IPS DF 6.9 (cell line): ENCODE measurements around the gene RBM47.
"Not testable (repeated sequence)": the region's sequence is repeated elsewhere in the genome, so short reads cannot be mapped to it uniquely, and the experiment has no call there.

Source experiments
- DNase-seq: peaks from one replicate; pipeline ENCODE4 v3.0.0-alpha.2; 2013; ENCODE audit warnings: low read depth, low spot score
- H3K27ac ChIP-seq: one replicate; pipeline ENCODE4 v1.5.1; 2013; ENCODE audit warnings: low read length, control low read depth
- H3K27me3 ChIP-seq: 2 replicates; pipeline ENCODE4 v1.6.1; 2013; ENCODE audit warnings: mild to moderate bottlenecking, low read length; ENCODE audit not compliant: control insufficient read depth, insufficient read depth
- H3K36me3 ChIP-seq: 2 replicates; pipeline ENCODE4 v1.6.1; 2013; ENCODE audit warnings: low read length; ENCODE audit not compliant: control insufficient read depth, insufficient read depth
- H3K4me1 ChIP-seq: 2 replicates; pipeline ENCODE4 v1.6.1; 2013; ENCODE audit warnings: low read length; ENCODE audit not compliant: control insufficient read depth, insufficient read depth
- H3K4me3 ChIP-seq: 2 replicates; pipeline ENCODE4 v1.5.1; 2013; ENCODE audit warnings: mild to moderate bottlenecking, low read length
- H3K9me3 ChIP-seq: 2 replicates; pipeline ENCODE4 v1.6.1; 2013; ENCODE audit warnings: low read length, inconsistent platforms; ENCODE audit not compliant: control insufficient read depth, insufficient read depth
- WGBS: extraction: QIAGEN DNeasy Blood & Tissue Kit; methylation state at CpG from one replicate; pipeline ENCODE4 v1.1.7; 2013; ENCODE audit warnings: mixed read lengths, missing lambda C conversion rate; ENCODE audit not compliant: insufficient read length, insufficient coverage; 5-methylcytosine and 5-hydroxymethylcytosine counted together

Gene RBM47

GRCh38 chr4:40455340-40455902, 174.2 kb downstream of the RBM47 start:
- no peak overlapping the region for H3K27ac ChIP-seq
- H3K9me3 ChIP-seq: no peaks in the 10 kb centered on the region
- no peak for DNase-seq
- no CpG with 5 or more reads among the region's 5 CpGs for WGBS
- H3K27me3 ChIP-seq: no peaks in the 10 kb centered on the region
- no peak overlapping the region for H3K4me3 ChIP-seq
- no peaks in the 10 kb centered on the region for H3K36me3 ChIP-seq
- H3K4me1 ChIP-seq: 0 out of 2 replicates have a peak, but pooled peaks cover 1% of the 10 kb centered on the region

- WGBS: no CpG with 5 or more reads among the region's 2 CpGs
- Histone ChIP-seq H3K4me1 (0 out of 2 replicates have a peak, but pooled peaks cover 1% of the 10 kb centered on the region), H3K27me3 (no peaks in the 10 kb centered on the region), H3K36me3 (no peaks in the 10 kb centered on the region), H3K4me3 (no peak overlapping the region), H3K27ac (no peak overlapping the region), H3K9me3 (no peaks in the 10 kb centered on the region)
- DNase-seq: no peak
Observed at GRCh38 chr4:40454816-40455215, 174.8 kb downstream of the RBM47 start.

DNA sequence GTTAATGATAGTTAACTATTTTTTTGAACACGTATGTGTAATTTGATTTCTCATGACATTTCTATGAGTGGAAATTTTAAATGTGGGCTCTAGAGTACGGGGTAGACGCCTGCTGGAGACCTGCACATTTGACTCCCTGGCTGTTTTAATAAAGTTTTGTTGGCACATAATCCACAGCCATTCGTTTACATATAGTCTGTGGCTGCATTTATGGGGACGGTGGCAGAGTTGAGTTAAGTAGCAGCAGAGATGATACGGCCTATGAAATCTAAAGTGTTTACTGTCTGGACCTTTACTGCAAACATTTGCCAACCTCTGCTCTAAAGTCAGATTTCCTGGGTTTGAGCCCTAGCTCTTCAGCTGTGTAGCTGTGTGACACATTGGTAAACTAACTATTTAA, 175.8 kb downstream of the RBM47 start:
- no peak for DNase-seq

GRCh38 chr4:40448875-40449274, 180.8 kb downstream of the RBM47 start:
- no peak overlapping the region for H3K4me3 ChIP-seq
- no CpG with 5 or more reads among the region's 4 CpGs for WGBS
- no peaks in the 10 kb centered on the region for H3K9me3 ChIP-seq
- no peak overlapping the region for H3K27ac ChIP-seq
- no peaks in the 10 kb centered on the region for H3K4me1 ChIP-seq
- H3K27me3 ChIP-seq: no peaks in the 10 kb centered on the region; the same call in 1 of the 2 replicates
- no peaks in the 10 kb centered on the region for H3K36me3 ChIP-seq
- no peak for DNase-seq

More for the DNA sequence above, 175.8 kb downstream of the RBM47 start:
- Histone ChIP-seq H3K27ac (no peak overlapping the region), H3K4me1 (0 out of 2 replicates have a peak, but pooled peaks cover 1% of the 10 kb centered on the region), H3K4me3 (no peak overlapping the region), H3K36me3 (no peaks in the 10 kb centered on the region), H3K9me3 (no peaks in the 10 kb centered on the region), H3K27me3 (no peaks in the 10 kb centered on the region)
- no CpG with 5 or more reads among the region's 6 CpGs for WGBS

DNA sequence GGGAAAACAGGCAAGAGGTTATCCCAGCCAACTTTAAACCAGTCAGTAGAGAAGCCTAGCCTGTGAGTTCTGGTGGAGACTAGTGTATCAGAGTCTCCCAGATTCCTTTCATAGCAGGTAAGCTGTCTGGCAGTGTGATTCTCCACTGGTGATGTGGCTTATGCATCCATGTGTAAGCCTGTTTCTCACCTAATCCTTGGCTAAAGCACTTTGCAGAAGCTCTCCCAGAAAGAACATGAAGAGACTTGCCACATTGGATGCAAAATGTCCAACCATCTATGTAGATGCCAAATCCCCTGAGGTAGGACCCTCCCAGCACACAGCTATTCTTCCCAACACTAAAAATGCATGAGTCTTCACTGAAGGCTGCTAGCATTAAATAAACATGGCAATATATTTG, 182.8 kb downstream of the RBM47 start:
- H3K9me3 ChIP-seq: no peaks in the 10 kb centered on the region
- H3K4me3 ChIP-seq: no peak overlapping the region
- no peaks in the 10 kb centered on the region for H3K36me3 ChIP-seq
- H3K27me3 ChIP-seq: no peaks in the 10 kb centered on the region; the same call in 1 of the 2 replicates
- no peak overlapping the region for H3K27ac ChIP-seq
- no peaks in the 10 kb centered on the region for H3K4me1 ChIP-seq
- DNase-seq: no peak

GRCh38 chr4:40446261-40446750, 183.4 kb downstream of the RBM47 start:
- no CpG with 5 or more reads among the region's 2 CpGs for WGBS
- not testable (repeated sequence) for DNase-seq, H3K27ac ChIP-seq

GRCh38 chr4:40445671-40446070, 184.0 kb downstream of the RBM47 start:
- no peak overlapping the region for H3K4me3 ChIP-seq
- H3K36me3 ChIP-seq: no peaks in the 10 kb centered on the region
- H3K27ac ChIP-seq: no peak overlapping the region
- no peaks in the 10 kb centered on the region; the same call in 1 of the 2 replicates for H3K27me3 ChIP-seq
- no peaks in the 10 kb centered on the region for H3K9me3 ChIP-seq
- WGBS: no CpG with 5 or more reads among the region's 2 CpGs
- no peak for DNase-seq
- no peaks in the 10 kb centered on the region for H3K4me1 ChIP-seq

More at GRCh38 chr4:40446261-40446750, 183.4 kb downstream of the RBM47 start:
- not testable (repeated sequence) for H3K4me3 ChIP-seq, H3K36me3 ChIP-seq, H3K4me1 ChIP-seq, H3K27me3 ChIP-seq, H3K9me3 ChIP-seq

DNA sequence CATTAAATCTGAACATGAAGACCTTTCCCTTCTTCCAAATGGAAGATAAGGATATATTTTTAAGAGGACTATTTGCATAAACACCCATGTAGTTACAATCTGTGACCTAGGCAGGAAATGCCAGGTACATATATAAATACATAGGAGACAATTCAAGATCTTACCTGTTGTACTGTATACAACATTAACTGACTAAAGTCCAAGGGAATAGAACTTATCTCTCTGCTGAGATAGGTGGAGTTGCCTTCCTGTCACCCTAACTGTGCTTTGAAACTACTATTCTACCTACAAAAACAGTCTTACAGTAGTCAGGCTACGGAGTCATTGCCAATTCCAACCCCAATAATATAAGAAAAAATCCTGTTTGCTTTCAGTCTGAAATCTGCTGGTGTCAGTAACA, 188.2 kb downstream of the RBM47 start:
- peaks cover 11% of the 10 kb centered on the region for H3K36me3 ChIP-seq
- WGBS: no CpG with 5 or more reads among the region's 1 CpG
- DNase-seq: no peak
- H3K9me3 ChIP-seq: no peaks in the 10 kb centered on the region
- H3K4me1 ChIP-seq: no peaks in the 10 kb centered on the region
- no peak overlapping the region for H3K27ac ChIP-seq
- no peak overlapping the region for H3K4me3 ChIP-seq
- H3K27me3 ChIP-seq: no peaks in the 10 kb centered on the region

- Histone ChIP-seq H3K4me3 (no peak overlapping the region), H3K36me3 (peaks cover 11% of the 10 kb centered on the region), H3K27me3 (no peaks in the 10 kb centered on the region), H3K27ac (no peak overlapping the region), H3K4me1 (no peaks in the 10 kb centered on the region), H3K9me3 (no peaks in the 10 kb centered on the region)
- no CpG with 5 or more reads among the region's 1 CpG for WGBS
- no peak for DNase-seq
Observed at GRCh38 chr4:40439519-40439918, 190.1 kb downstream of the RBM47 start.

- H3K27ac ChIP-seq: no peak overlapping the region
Observed at GRCh38 chr4:40438384-40439026, 191.2 kb downstream of the RBM47 start.

More at GRCh38 chr4:40438384-40439026, 191.2 kb downstream of the RBM47 start:
- Histone ChIP-seq H3K36me3 (peaks cover 11% of the 10 kb centered on the region), H3K27me3 (no peaks in the 10 kb centered on the region), H3K4me3 (no peak overlapping the region), H3K9me3 (no peaks in the 10 kb centered on the region), H3K4me1 (no peaks in the 10 kb centered on the region)
- no peak for DNase-seq
- no CpG with 5 or more reads among the region's 64 CpGs for WGBS
